ENCODE results near the gene ABCA13. TPM values are rescaled to one million over a fixed set of nuclear protein-coding genes. Genes with fewer than 3 reads are reported as not detected.

Gene ABCA13
- total RNA-seq, 1 donor from 2014 or later: 0.34 TPM

DNA sequence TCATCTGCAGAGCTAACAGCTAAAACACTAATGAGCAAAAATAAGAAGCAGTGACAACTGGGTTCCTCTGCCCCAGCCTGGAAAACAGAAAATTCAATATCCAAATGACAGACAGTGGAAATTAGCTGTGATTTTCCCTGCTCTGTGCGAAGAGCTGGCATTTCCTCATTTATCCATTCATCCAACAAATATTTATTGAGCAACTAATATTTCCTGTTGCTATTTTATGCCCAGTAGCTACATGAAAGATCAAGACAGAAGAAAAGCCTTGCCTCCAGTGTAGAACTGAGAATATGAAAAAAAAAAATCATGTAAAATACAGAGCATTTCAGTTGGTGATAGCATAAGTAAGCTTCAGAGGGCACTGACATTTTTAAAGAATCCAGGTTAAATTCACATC is 140.9 kb downstream of the ABCA13 start:
- no peak overlapping the region for H3K4me3 Mint-ChIP-seq (ENCODE audit: unreplicated experiment)

DNA sequence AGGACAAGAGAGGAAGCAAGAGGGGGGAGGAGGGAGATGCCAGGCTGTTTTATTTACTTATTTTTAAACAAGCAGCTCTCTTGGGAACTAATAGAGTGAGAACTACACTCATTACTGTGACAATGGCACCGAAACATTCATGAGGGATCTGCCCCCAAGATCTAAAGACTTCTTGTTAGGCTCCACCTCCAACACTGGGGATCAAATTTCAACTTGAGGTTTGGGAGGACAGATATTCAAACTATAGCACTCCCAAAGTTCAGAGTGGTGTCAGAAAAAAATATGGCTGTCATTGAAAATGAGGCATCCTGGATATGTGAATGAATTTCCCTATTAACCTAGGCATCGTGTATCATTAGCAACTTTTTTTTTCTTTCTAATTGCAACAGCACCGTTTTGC is 145.5 kb downstream of the ABCA13 start:
- no peak for FAIRE-seq
- H3K9ac ChIP-seq (ENCODE audit: low read length): no peak overlapping the region
- Mint-ChIP-seq H3K4me3 (ENCODE audit: unreplicated experiment) (no peak overlapping the region), H3K36me3 (ENCODE audit: low read depth, unreplicated experiment) (no peaks in the 10 kb centered on the region), H3K9me3 (ENCODE audit: unreplicated experiment) (no peaks in the 10 kb centered on the region), H3K4me1 (ENCODE audit: low read depth, unreplicated experiment) (peaks cover 4% of the 10 kb centered on the region), H3K27ac (ENCODE audit: unreplicated experiment) (no peak overlapping the region), H3K27me3 (ENCODE audit: low read depth, unreplicated experiment) (no peaks in the 10 kb centered on the region)
- no peaks in the 10 kb centered on the region for H3K27me3 ChIP-seq (ENCODE audit: insufficient read depth, low read length)
- H3K79me2 ChIP-seq (ENCODE audit: insufficient read depth, low read length): no peaks in the 10 kb centered on the region
- H3K4me2 ChIP-seq (ENCODE audit: low read length): no peak overlapping the region
- H3K36me3 ChIP-seq (ENCODE audit: insufficient read depth, low read length): no peaks in the 10 kb centered on the region
- no peaks in the 10 kb centered on the region for H3K4me1 ChIP-seq (ENCODE audit: insufficient read depth, low read length)
- H3K27ac ChIP-seq (ENCODE audit: low read depth, low read length): no peak overlapping the region
- H3K4me3 ChIP-seq (ENCODE audit: insufficient read depth, low read depth, low read length): no peak overlapping the region
- TF ChIP-seq, protein P1, sequence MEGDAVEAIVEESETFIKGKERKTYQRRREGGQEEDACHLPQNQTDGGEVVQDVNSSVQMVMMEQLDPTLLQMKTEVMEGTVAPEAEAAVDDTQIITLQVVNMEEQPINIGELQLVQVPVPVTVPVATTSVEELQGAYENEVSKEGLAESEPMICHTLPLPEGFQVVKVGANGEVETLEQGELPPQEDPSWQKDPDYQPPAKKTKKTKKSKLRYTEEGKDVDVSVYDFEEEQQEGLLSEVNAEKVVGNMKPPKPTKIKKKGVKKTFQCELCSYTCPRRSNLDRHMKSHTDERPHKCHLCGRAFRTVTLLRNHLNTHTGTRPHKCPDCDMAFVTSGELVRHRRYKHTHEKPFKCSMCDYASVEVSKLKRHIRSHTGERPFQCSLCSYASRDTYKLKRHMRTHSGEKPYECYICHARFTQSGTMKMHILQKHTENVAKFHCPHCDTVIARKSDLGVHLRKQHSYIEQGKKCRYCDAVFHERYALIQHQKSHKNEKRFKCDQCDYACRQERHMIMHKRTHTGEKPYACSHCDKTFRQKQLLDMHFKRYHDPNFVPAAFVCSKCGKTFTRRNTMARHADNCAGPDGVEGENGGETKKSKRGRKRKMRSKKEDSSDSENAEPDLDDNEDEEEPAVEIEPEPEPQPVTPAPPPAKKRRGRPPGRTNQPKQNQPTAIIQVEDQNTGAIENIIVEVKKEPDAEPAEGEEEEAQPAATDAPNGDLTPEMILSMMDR (IDR thresholded peaks at IDR 0.05; ENCODE audit: insufficient read depth, low read depth, low read length): no peak
- no peak for TF ChIP-seq EZH2 (IDR thresholded peaks at IDR 0.05; ENCODE audit: insufficient read depth, low read length)
- H4K20me1 ChIP-seq (ENCODE audit: insufficient read depth, low read length): no peaks in the 10 kb centered on the region
- H3K9me3 ChIP-seq (ENCODE audit: insufficient read depth, low read depth, low read length): no peaks in the 10 kb centered on the region
- no peak overlapping the region for H2AFZ ChIP-seq (ENCODE audit: low read depth, low read length)
- no peak for DNase-seq (ENCODE audit: low read depth)

More for the DNA sequence above, 140.9 kb downstream of the ABCA13 start:
- H3K4me1 ChIP-seq (ENCODE audit: insufficient read depth, low read length): no peaks in the 10 kb centered on the region
- H2AFZ ChIP-seq (ENCODE audit: low read depth, low read length): no peak overlapping the region
- Mint-ChIP-seq H3K9me3 (ENCODE audit: unreplicated experiment) (no peaks in the 10 kb centered on the region), H3K27me3 (ENCODE audit: low read depth, unreplicated experiment) (no peaks in the 10 kb centered on the region), H3K27ac (ENCODE audit: unreplicated experiment) (no peak overlapping the region), H3K4me1 (ENCODE audit: low read depth, unreplicated experiment) (peaks cover 4% of the 10 kb centered on the region), H3K36me3 (ENCODE audit: low read depth, unreplicated experiment) (no peaks in the 10 kb centered on the region)
- FAIRE-seq (no peak), DNase-seq (ENCODE audit: low read depth) (no peak)
- H4K20me1 ChIP-seq (ENCODE audit: insufficient read depth, low read length): no peaks in the 10 kb centered on the region
- H3K79me2 ChIP-seq (ENCODE audit: insufficient read depth, low read length): no peaks in the 10 kb centered on the region
- TF ChIP-seq, protein P1 (IDR thresholded peaks at IDR 0.05; ENCODE audit: insufficient read depth, low read depth, low read length): no peak
- TF ChIP-seq EZH2 (IDR thresholded peaks at IDR 0.05; ENCODE audit: insufficient read depth, low read length): no peak
- no peaks in the 10 kb centered on the region for H3K9me3 ChIP-seq (ENCODE audit: insufficient read depth, low read depth, low read length)
- H3K4me2 ChIP-seq (ENCODE audit: low read length): no peak overlapping the region
- no peak overlapping the region for H3K27ac ChIP-seq (ENCODE audit: low read depth, low read length)
- H3K4me3 ChIP-seq (ENCODE audit: insufficient read depth, low read depth, low read length): no peak overlapping the region
- no peak overlapping the region for H3K9ac ChIP-seq (ENCODE audit: low read length)
- no peaks in the 10 kb centered on the region for H3K27me3 ChIP-seq (ENCODE audit: insufficient read depth, low read length)
- no peaks in the 10 kb centered on the region for H3K36me3 ChIP-seq (ENCODE audit: insufficient read depth, low read length)

DNA sequence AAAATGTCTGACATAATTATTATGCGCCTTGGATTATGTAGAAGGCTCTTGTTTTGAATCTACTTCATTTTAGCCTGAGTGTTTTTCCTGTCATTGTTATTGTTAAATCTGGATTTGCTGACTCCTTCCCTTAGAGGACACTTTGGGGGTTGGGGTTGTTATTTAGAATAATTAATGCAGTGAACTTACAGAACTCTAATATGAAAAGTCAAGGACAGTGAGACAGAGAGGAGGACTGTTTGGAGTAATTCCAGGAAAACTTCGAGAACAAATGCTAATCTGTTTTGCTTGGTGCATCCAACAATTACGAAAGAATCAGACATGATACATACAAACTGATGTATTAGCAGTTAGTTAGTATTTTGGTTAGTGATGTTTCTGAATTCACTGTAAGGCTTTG is 146.1 kb downstream of the ABCA13 start:
- no peak overlapping the region for H3K4me2 ChIP-seq (ENCODE audit: low read length)
- no peak overlapping the region for H2AFZ ChIP-seq (ENCODE audit: low read depth, low read length)
- DNase-seq (ENCODE audit: low read depth) (no peak), FAIRE-seq (no peak)
- H3K4me1 ChIP-seq (ENCODE audit: insufficient read depth, low read length): no peaks in the 10 kb centered on the region
- Mint-ChIP-seq H3K9me3 (ENCODE audit: unreplicated experiment) (no peaks in the 10 kb centered on the region), H3K36me3 (ENCODE audit: low read depth, unreplicated experiment) (no peaks in the 10 kb centered on the region), H3K4me3 (ENCODE audit: unreplicated experiment) (no peak overlapping the region), H3K4me1 (ENCODE audit: low read depth, unreplicated experiment) (peaks cover 4% of the 10 kb centered on the region), H3K27me3 (ENCODE audit: low read depth, unreplicated experiment) (no peaks in the 10 kb centered on the region), H3K27ac (ENCODE audit: unreplicated experiment) (no peak overlapping the region)
- no peak for TF ChIP-seq EZH2 (IDR thresholded peaks at IDR 0.05; ENCODE audit: insufficient read depth, low read length)
- TF ChIP-seq, protein P1 (IDR thresholded peaks at IDR 0.05; ENCODE audit: insufficient read depth, low read depth, low read length): no peak
- no peak overlapping the region for H3K27ac ChIP-seq (ENCODE audit: low read depth, low read length)
- no peaks in the 10 kb centered on the region for H4K20me1 ChIP-seq (ENCODE audit: insufficient read depth, low read length)
- H3K9me3 ChIP-seq (ENCODE audit: insufficient read depth, low read depth, low read length): no peaks in the 10 kb centered on the region
- H3K4me3 ChIP-seq (ENCODE audit: insufficient read depth, low read depth, low read length): no peak overlapping the region
- H3K36me3 ChIP-seq (ENCODE audit: insufficient read depth, low read length): no peaks in the 10 kb centered on the region
- H3K79me2 ChIP-seq (ENCODE audit: insufficient read depth, low read length): no peaks in the 10 kb centered on the region
- no peaks in the 10 kb centered on the region for H3K27me3 ChIP-seq (ENCODE audit: insufficient read depth, low read length)
- no peak overlapping the region for H3K9ac ChIP-seq (ENCODE audit: low read length)
